Activated naive CD8-positive, alpha-beta T cell treated with anti-CD3 and anti-CD28 coated beads for 36 hours (primary cell): ENCODE data around the gene MYO1D. TPM values are rescaled to one million over a fixed set of nuclear protein-coding genes. Genes with fewer than 3 reads are reported as not detected.

ENCODE experiments used
- DNase-seq: peaks from one replicate; pipeline ENCODE4 v3.0.0; 2021
- H3K27ac Mint-ChIP-seq: one replicate; pipeline ENCODE4 v1.8.0; 2022; ENCODE audit warnings: mild to moderate bottlenecking, moderate library complexity, mixed read lengths
- H3K27me3 Mint-ChIP-seq: one replicate; pipeline ENCODE4 v1.8.0; 2022; ENCODE audit warnings: mild to moderate bottlenecking, mixed read lengths
- H3K36me3 Mint-ChIP-seq: one replicate; pipeline ENCODE4 v1.8.0; 2021; ENCODE audit warnings: mild to moderate bottlenecking, mixed read lengths
- H3K4me1 Mint-ChIP-seq: one replicate; pipeline ENCODE4 v1.8.0; 2021; ENCODE audit warnings: mixed read lengths
- H3K4me3 Mint-ChIP-seq: one replicate; pipeline ENCODE4 v1.8.0; 2022; ENCODE audit warnings: mild to moderate bottlenecking, moderate library complexity, mixed read lengths
- H3K9me3 Mint-ChIP-seq: one replicate; pipeline ENCODE4 v1.8.0; 2022; ENCODE audit warnings: mixed read lengths
- total RNA-seq, 2 experiments: library from RNA; stranded (reverse); gene quantifications; one replicate each; pipeline ENCODE4 v1.2.3, GENCODE V29; 2021

The MYO1D gene
- total RNA-seq, 2 experiments from 2014 or later = 7.0 to 7.8 TPM

- Mint-ChIP-seq H3K27me3 (peaks cover 15% of the 10 kb centered on the region), H3K4me3 (no peak overlapping the region), H3K27ac (no peak overlapping the region), H3K9me3 (no peaks in the 10 kb centered on the region), H3K4me1 (no peaks in the 10 kb centered on the region), H3K36me3 (no peaks in the 10 kb centered on the region)
- no peak for DNase-seq
These were observed 74.6 kb downstream of the MYO1D start for GRCh38 chr17:32802306-32802705.

GRCh38 chr17:32801641-32802040, 75.3 kb downstream of the MYO1D start:
- H3K4me3 Mint-ChIP-seq = no peak overlapping the region
- no peak overlapping the region for H3K27ac Mint-ChIP-seq
- H3K4me1 Mint-ChIP-seq = no peaks in the 10 kb centered on the region
- H3K9me3 Mint-ChIP-seq = no peaks in the 10 kb centered on the region
- H3K36me3 Mint-ChIP-seq = no peaks in the 10 kb centered on the region
- H3K27me3 Mint-ChIP-seq = peaks cover 15% of the 10 kb centered on the region
- no peak for DNase-seq

GRCh38 chr17:32801193-32801592, 75.7 kb downstream of the MYO1D start:
- H3K36me3 Mint-ChIP-seq = no peaks in the 10 kb centered on the region
- no peak overlapping the region for H3K4me3 Mint-ChIP-seq
- no peaks in the 10 kb centered on the region for H3K9me3 Mint-ChIP-seq
- H3K27me3 Mint-ChIP-seq = peaks cover 15% of the 10 kb centered on the region
- H3K4me1 Mint-ChIP-seq = no peaks in the 10 kb centered on the region
- no peak overlapping the region for H3K27ac Mint-ChIP-seq
- no peak for DNase-seq

- H3K9me3 Mint-ChIP-seq = no peaks in the 10 kb centered on the region
- H3K4me3 Mint-ChIP-seq = no peak overlapping the region
- H3K4me1 Mint-ChIP-seq = no peaks in the 10 kb centered on the region
- DNase-seq = no peak
- peaks cover 15% of the 10 kb centered on the region for H3K27me3 Mint-ChIP-seq
- H3K36me3 Mint-ChIP-seq = no peaks in the 10 kb centered on the region
- no peak overlapping the region for H3K27ac Mint-ChIP-seq
These were observed 78.0 kb downstream of the MYO1D start for GRCh38 chr17:32798938-32799337.

- no peak overlapping the region for H3K27ac Mint-ChIP-seq
- no peak for DNase-seq
- H3K9me3 Mint-ChIP-seq = no peaks in the 10 kb centered on the region
- no peak overlapping the region for H3K4me3 Mint-ChIP-seq
- peaks cover 15% of the 10 kb centered on the region for H3K27me3 Mint-ChIP-seq
- no peaks in the 10 kb centered on the region for H3K4me1 Mint-ChIP-seq
- H3K36me3 Mint-ChIP-seq = no peaks in the 10 kb centered on the region
These were observed 81.5 kb downstream of the MYO1D start for GRCh38 chr17:32795339-32795979.

- Mint-ChIP-seq H3K4me3 (no peak overlapping the region), H3K27me3 (peaks cover 9% of the 10 kb centered on the region), H3K36me3 (no peaks in the 10 kb centered on the region), H3K9me3 (no peaks in the 10 kb centered on the region), H3K4me1 (no peaks in the 10 kb centered on the region), H3K27ac (no peak overlapping the region)
- no peak for DNase-seq
These were observed 82.2 kb downstream of the MYO1D start for GRCh38 chr17:32794533-32795246.

- H3K27me3 Mint-ChIP-seq = peaks cover under 1% of the 10 kb centered on the region
- no peaks in the 10 kb centered on the region for H3K36me3 Mint-ChIP-seq
- DNase-seq = no peak
- H3K27ac Mint-ChIP-seq = no peak overlapping the region
- H3K4me1 Mint-ChIP-seq = no peaks in the 10 kb centered on the region
- H3K9me3 Mint-ChIP-seq = no peaks in the 10 kb centered on the region
- H3K4me3 Mint-ChIP-seq = no peak overlapping the region
These were observed 83.1 kb downstream of the MYO1D start for GRCh38 chr17:32793841-32794240.

GRCh38 chr17:32792207-32792606, 84.7 kb downstream of the MYO1D start:
- no peaks in the 10 kb centered on the region for H3K9me3 Mint-ChIP-seq
- no peak for DNase-seq

GRCh38 chr17:32786169-32786568, 90.8 kb downstream of the MYO1D start:
- Mint-ChIP-seq H3K27ac (no peak overlapping the region), H3K4me1 (no peaks in the 10 kb centered on the region), H3K4me3 (no peak overlapping the region), H3K27me3 (no peaks in the 10 kb centered on the region), H3K36me3 (no peaks in the 10 kb centered on the region), H3K9me3 (no peaks in the 10 kb centered on the region)
- DNase-seq = no peak

More at GRCh38 chr17:32792207-32792606, 84.7 kb downstream of the MYO1D start:
- H3K4me1 Mint-ChIP-seq = no peaks in the 10 kb centered on the region
- no peak overlapping the region for H3K27ac Mint-ChIP-seq
- H3K27me3 Mint-ChIP-seq = no peaks in the 10 kb centered on the region
- H3K36me3 Mint-ChIP-seq = no peaks in the 10 kb centered on the region
- no peak overlapping the region for H3K4me3 Mint-ChIP-seq

- no peaks in the 10 kb centered on the region for H3K27me3 Mint-ChIP-seq
- H3K9me3 Mint-ChIP-seq = no peaks in the 10 kb centered on the region
- no peak overlapping the region for H3K27ac Mint-ChIP-seq
- H3K4me3 Mint-ChIP-seq = no peak overlapping the region
- DNase-seq = no peak
- no peaks in the 10 kb centered on the region for H3K4me1 Mint-ChIP-seq
- H3K36me3 Mint-ChIP-seq = no peaks in the 10 kb centered on the region
These were observed 92.8 kb downstream of the MYO1D start for GRCh38 chr17:32784113-32784512.

GRCh38 chr17:32783602-32784001, 93.3 kb downstream of the MYO1D start:
- Mint-ChIP-seq H3K4me1 (no peaks in the 10 kb centered on the region), H3K4me3 (no peak overlapping the region), H3K9me3 (no peaks in the 10 kb centered on the region), H3K27me3 (no peaks in the 10 kb centered on the region), H3K27ac (no peak overlapping the region), H3K36me3 (no peaks in the 10 kb centered on the region)
- DNase-seq = no peak

GRCh38 chr17:32780721-32781120, 96.2 kb downstream of the MYO1D start:
- Mint-ChIP-seq H3K4me1 (no peaks in the 10 kb centered on the region), H3K4me3 (no peak overlapping the region), H3K27me3 (no peaks in the 10 kb centered on the region), H3K27ac (no peak overlapping the region), H3K36me3 (no peaks in the 10 kb centered on the region), H3K9me3 (no peaks in the 10 kb centered on the region)
- no peak for DNase-seq

GRCh38 chr17:32777922-32778321, 99.0 kb downstream of the MYO1D start:
- H3K4me3 Mint-ChIP-seq = no peak overlapping the region
- no peak overlapping the region for H3K27ac Mint-ChIP-seq
- H3K9me3 Mint-ChIP-seq = no peaks in the 10 kb centered on the region
- no peaks in the 10 kb centered on the region for H3K36me3 Mint-ChIP-seq
- H3K27me3 Mint-ChIP-seq = no peaks in the 10 kb centered on the region
- DNase-seq = no peak
- H3K4me1 Mint-ChIP-seq = no peaks in the 10 kb centered on the region

GRCh38 chr17:32777436-32777835, 99.5 kb downstream of the MYO1D start:
- Mint-ChIP-seq H3K36me3 (no peaks in the 10 kb centered on the region), H3K27me3 (no peaks in the 10 kb centered on the region), H3K9me3 (no peaks in the 10 kb centered on the region), H3K4me3 (no peak overlapping the region), H3K27ac (no peak overlapping the region), H3K4me1 (no peaks in the 10 kb centered on the region)
- DNase-seq = no peak

- H3K27ac Mint-ChIP-seq = no peak overlapping the region
- no peaks in the 10 kb centered on the region for H3K36me3 Mint-ChIP-seq
- H3K4me3 Mint-ChIP-seq = no peak overlapping the region
- no peaks in the 10 kb centered on the region for H3K9me3 Mint-ChIP-seq
- H3K27me3 Mint-ChIP-seq = no peaks in the 10 kb centered on the region
- H3K4me1 Mint-ChIP-seq = no peaks in the 10 kb centered on the region
- DNase-seq = no peak
These were observed 102.2 kb downstream of the MYO1D start for GRCh38 chr17:32774695-32775084.
